GM23338 (cell line): ENCODE data around the gene SFMBT2. TPM values are rescaled to one million over a fixed set of nuclear protein-coding genes. Genes with fewer than 3 reads are reported as not detected.

ENCODE experiments used
- ATAC-seq: fragments of 200-7000 bp; cut with Tn5 transposase; 3 replicates; pipeline ENCODE4 v1.9.1; 2020
- DNase-seq: peaks from one replicate; pipeline ENCODE4 v3.0.0-alpha.2; 2015; ENCODE audit warnings: low spot score
- H2AFZ ChIP-seq: fragments of 200-600 bp; sonication (generic); 2 replicates; pipeline ENCODE4 v1.8.0; 2016; ENCODE audit warnings: antibody characterized with exemption, mild to moderate bottlenecking, moderate library complexity
- H3F3A ChIP-seq: fragments of 200-600 bp; sonication (generic); replicated peaks from 2 replicates; pipeline ENCODE4 v1.8.0; 2017; ENCODE audit warnings: antibody characterized with exemption, mixed run types, low read depth
- H3K27ac ChIP-seq: fragments of 200-600 bp; sonication (generic); 2 replicates; pipeline ENCODE4 v1.6.1; 2016; ENCODE audit warnings: low read depth
- H3K27me3 ChIP-seq: fragments of 200-600 bp; sonication (generic); 2 replicates; pipeline ENCODE4 v1.8.0; 2016; ENCODE audit warnings: mild to moderate bottlenecking, mixed run types, moderate library complexity; ENCODE audit not compliant: insufficient read depth
- H3K36me3 ChIP-seq: fragments of 200-600 bp; sonication (generic); 2 replicates; pipeline ENCODE4 v1.8.0; 2016; ENCODE audit warnings: mild to moderate bottlenecking; ENCODE audit not compliant: insufficient read depth
- H3K4me1 ChIP-seq: fragments of 200-600 bp; sonication (generic); 2 replicates; pipeline ENCODE4 v1.8.0; 2016; ENCODE audit warnings: mild to moderate bottlenecking, moderate library complexity; ENCODE audit not compliant: insufficient read depth
- H3K4me2 ChIP-seq: fragments of 200-600 bp; sonication (generic); 2 replicates; pipeline ENCODE4 v1.7.1; 2017; ENCODE audit warnings: mixed run types
- H3K4me3 ChIP-seq: fragments of 200-600 bp; sonication (generic); 2 replicates; pipeline ENCODE4 v1.6.1; 2016; ENCODE audit warnings: mixed run types
- H3K79me2 ChIP-seq: fragments of 200-600 bp; sonication (generic); replicated peaks from 2 replicates; pipeline ENCODE4 v1.8.0; 2017; ENCODE audit warnings: mild to moderate bottlenecking; ENCODE audit not compliant: insufficient read depth
- H3K9me2 ChIP-seq: fragments of 200-600 bp; sonication (generic); 2 replicates; pipeline ENCODE4 v1.8.0; 2017; ENCODE audit not compliant: insufficient read depth
- H4K20me1 ChIP-seq: fragments of 200-600 bp; sonication (generic); replicated peaks from 2 replicates; pipeline ENCODE4 v1.8.0; 2017; ENCODE audit warnings: mild to moderate bottlenecking; ENCODE audit not compliant: insufficient read depth
- H3K27ac Mint-ChIP-seq: 2 replicates; pipeline ENCODE4 v1.8.0; 2020; ENCODE audit warnings: inconsistent platforms, mild to moderate bottlenecking, moderate library complexity, mixed read lengths
- H3K27me3 Mint-ChIP-seq: 3 replicates; pipeline ENCODE4 v1.8.0; 2022; ENCODE audit warnings: low read depth, mild to moderate bottlenecking, moderate library complexity, mixed read lengths, inconsistent platforms; ENCODE audit not compliant: insufficient read depth, poor library complexity
- H3K36me3 Mint-ChIP-seq: 3 replicates; pipeline ENCODE4 v1.8.0; 2021; ENCODE audit warnings: low read depth, mild to moderate bottlenecking, inconsistent platforms, moderate library complexity, mixed read lengths
- H3K4me1 Mint-ChIP-seq: 3 replicates; pipeline ENCODE4 v1.8.0; 2020; ENCODE audit warnings: mild to moderate bottlenecking, inconsistent platforms, mixed read lengths
- H3K4me3 Mint-ChIP-seq: 3 replicates; pipeline ENCODE4 v1.8.0; 2021; ENCODE audit warnings: moderate library complexity, mild to moderate bottlenecking, inconsistent platforms, mixed read lengths
- H3K9me3 Mint-ChIP-seq: 3 replicates; pipeline ENCODE4 v1.8.0; 2020; ENCODE audit warnings: moderate library complexity, mild to moderate bottlenecking, inconsistent platforms, mixed read lengths
- CREB1 ChIP-seq: fragments of 250-450 bp; sonication (Bioruptor Pico); IDR thresholded peaks from 2 replicates; pipeline ENCODE4 v1.5.0; 2020; ENCODE audit warnings: low read depth, mild to moderate bottlenecking, moderate library complexity
- EZH2phosphoT487 ChIP-seq: fragments of 200-600 bp; sonication (generic); IDR thresholded peaks from one replicate; pipeline ENCODE4 v1.8.1; 2018; ENCODE audit warnings: antibody characterized with exemption; ENCODE audit not compliant: unreplicated experiment
- JUNB ChIP-seq: IDR thresholded peaks from one replicate; pipeline ENCODE4 v1.6.1; 2016; ENCODE audit warnings: antibody characterized with exemption; ENCODE audit not compliant: unreplicated experiment
- NANOG ChIP-seq: IDR thresholded peaks from 2 replicates; pipeline ENCODE4 v1.6.1; 2016; ENCODE audit warnings: antibody characterized with exemption, borderline replicate concordance
- POLR2AphosphoS5 ChIP-seq: IDR thresholded peaks from 2 replicates; pipeline ENCODE4 v1.6.1; 2016; ENCODE audit warnings: antibody characterized with exemption, low read depth
- ZNF114 ChIP-seq: fragments of 250-450 bp; sonication (Bioruptor Pico); IDR thresholded peaks from 2 replicates; pipeline ENCODE4 v1.5.0; 2020; ENCODE audit warnings: mild to moderate bottlenecking, moderate library complexity
- ZNF331 ChIP-seq: fragments of 250-450 bp; sonication (Bioruptor Pico); IDR thresholded peaks from 2 replicates; pipeline ENCODE4 v1.5.0; 2020; ENCODE audit warnings: low read depth, mild to moderate bottlenecking, moderate library complexity
- polyA plus RNA-seq: library from polyadenylated mRNA; unstranded; fragments of >200 nt; fragmentation: Nextera tagmentation; extraction: Ambion mirVana; gene quantifications from 2 replicates; pipeline ENCODE4 v1.2.1, GENCODE V29; 2016
- total RNA-seq: library from RNA; depleted of rRNA; stranded (reverse); fragments of >200 nt; shearing (Covaris generic); gene quantifications from 2 replicates; pipeline ENCODE4 v1.2.3, GENCODE V29; 2014
- TF ChIP-seq, protein P1 (sequence below): IDR thresholded peaks from one replicate; pipeline ENCODE4 v1.6.1; 2018; ENCODE audit warnings: antibody characterized with exemption; ENCODE audit not compliant: unreplicated experiment
- TF ChIP-seq, protein P2 (sequence below): fragments of 250-450 bp; sonication (Bioruptor Pico); IDR thresholded peaks from 2 replicates; pipeline ENCODE4 v1.5.0; 2020; ENCODE audit warnings: mild to moderate bottlenecking, moderate library complexity

The SFMBT2 gene
- total and polyA plus RNA-seq, 2 experiments from 2014 or later: 2.7 to 6.7 TPM

DNA sequence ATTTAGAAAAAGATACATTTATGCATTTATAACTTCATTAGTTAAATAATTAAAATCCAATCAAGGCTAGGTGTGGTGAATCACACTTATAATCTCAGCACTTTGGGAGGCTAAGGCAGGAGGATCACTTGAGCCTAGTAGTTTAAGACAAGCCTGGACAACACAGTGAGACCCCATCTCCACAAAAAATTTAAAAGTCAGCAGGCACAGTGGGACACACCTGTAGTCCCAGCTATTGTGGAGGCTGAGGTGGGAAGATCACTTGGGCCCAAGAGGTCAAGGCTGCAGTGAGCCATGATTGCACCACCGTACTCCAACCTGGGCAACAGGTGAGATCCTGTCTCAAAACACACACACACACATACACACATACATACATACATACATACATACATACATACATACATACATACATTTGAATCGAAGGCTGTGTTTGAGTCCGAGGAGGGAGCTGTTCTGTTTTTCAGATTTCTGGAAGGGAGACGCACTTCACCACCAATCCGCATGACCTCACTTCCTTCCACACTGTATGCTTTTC lies 30.1 kb downstream of the SFMBT2 start (continued):
- TF ChIP-seq, protein P1, sequence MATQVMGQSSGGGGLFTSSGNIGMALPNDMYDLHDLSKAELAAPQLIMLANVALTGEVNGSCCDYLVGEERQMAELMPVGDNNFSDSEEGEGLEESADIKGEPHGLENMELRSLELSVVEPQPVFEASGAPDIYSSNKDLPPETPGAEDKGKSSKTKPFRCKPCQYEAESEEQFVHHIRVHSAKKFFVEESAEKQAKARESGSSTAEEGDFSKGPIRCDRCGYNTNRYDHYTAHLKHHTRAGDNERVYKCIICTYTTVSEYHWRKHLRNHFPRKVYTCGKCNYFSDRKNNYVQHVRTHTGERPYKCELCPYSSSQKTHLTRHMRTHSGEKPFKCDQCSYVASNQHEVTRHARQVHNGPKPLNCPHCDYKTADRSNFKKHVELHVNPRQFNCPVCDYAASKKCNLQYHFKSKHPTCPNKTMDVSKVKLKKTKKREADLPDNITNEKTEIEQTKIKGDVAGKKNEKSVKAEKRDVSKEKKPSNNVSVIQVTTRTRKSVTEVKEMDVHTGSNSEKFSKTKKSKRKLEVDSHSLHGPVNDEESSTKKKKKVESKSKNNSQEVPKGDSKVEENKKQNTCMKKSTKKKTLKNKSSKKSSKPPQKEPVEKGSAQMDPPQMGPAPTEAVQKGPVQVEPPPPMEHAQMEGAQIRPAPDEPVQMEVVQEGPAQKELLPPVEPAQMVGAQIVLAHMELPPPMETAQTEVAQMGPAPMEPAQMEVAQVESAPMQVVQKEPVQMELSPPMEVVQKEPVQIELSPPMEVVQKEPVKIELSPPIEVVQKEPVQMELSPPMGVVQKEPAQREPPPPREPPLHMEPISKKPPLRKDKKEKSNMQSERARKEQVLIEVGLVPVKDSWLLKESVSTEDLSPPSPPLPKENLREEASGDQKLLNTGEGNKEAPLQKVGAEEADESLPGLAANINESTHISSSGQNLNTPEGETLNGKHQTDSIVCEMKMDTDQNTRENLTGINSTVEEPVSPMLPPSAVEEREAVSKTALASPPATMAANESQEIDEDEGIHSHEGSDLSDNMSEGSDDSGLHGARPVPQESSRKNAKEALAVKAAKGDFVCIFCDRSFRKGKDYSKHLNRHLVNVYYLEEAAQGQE: no peak
- TF ChIP-seq ZNF331 (no peak), JUNB (no peak)

DNA sequence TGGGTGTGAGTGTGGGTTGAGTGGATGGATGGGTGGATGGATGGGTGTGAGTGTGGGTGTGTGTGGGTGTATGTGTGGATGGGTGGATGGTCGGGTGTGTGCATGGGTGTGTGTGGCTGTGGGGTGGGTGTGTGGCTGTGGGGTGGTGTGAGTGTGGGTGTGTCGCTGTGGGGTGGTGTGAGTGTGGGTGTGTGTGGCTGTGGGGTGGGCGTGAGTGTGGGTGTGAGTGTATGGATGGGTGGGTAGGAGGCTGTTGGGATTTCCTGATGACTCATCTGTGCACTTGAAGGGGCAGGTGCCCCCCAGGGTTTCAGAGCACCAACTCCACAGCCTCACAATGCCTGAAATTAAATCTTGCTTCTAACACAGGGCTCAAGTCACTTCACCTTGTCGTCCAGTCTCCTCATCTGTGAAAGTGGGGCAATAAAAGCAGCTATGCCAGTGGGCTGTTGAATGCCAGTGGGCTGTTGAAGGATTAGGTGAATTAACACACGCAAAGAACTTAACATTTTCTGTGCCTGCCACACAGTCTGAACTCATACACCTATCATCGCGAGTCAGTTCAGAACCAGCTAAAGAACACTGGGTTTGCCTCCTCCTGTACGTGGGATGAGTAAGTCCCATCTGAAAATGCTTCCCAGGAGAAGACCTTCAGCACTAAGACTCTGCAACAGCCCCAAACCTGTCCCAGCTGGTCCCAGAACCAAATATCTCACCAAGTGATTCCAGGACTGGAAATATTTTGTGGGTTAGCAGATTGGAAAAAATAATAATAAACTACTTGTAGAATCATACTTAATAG lies 32.0 kb downstream of the SFMBT2 start:
- Mint-ChIP-seq H3K36me3 (peaks cover 36% of the 10 kb centered on the region), H3K27me3 (peaks cover 4% of the 10 kb centered on the region)
- TF ChIP-seq, protein P2, sequence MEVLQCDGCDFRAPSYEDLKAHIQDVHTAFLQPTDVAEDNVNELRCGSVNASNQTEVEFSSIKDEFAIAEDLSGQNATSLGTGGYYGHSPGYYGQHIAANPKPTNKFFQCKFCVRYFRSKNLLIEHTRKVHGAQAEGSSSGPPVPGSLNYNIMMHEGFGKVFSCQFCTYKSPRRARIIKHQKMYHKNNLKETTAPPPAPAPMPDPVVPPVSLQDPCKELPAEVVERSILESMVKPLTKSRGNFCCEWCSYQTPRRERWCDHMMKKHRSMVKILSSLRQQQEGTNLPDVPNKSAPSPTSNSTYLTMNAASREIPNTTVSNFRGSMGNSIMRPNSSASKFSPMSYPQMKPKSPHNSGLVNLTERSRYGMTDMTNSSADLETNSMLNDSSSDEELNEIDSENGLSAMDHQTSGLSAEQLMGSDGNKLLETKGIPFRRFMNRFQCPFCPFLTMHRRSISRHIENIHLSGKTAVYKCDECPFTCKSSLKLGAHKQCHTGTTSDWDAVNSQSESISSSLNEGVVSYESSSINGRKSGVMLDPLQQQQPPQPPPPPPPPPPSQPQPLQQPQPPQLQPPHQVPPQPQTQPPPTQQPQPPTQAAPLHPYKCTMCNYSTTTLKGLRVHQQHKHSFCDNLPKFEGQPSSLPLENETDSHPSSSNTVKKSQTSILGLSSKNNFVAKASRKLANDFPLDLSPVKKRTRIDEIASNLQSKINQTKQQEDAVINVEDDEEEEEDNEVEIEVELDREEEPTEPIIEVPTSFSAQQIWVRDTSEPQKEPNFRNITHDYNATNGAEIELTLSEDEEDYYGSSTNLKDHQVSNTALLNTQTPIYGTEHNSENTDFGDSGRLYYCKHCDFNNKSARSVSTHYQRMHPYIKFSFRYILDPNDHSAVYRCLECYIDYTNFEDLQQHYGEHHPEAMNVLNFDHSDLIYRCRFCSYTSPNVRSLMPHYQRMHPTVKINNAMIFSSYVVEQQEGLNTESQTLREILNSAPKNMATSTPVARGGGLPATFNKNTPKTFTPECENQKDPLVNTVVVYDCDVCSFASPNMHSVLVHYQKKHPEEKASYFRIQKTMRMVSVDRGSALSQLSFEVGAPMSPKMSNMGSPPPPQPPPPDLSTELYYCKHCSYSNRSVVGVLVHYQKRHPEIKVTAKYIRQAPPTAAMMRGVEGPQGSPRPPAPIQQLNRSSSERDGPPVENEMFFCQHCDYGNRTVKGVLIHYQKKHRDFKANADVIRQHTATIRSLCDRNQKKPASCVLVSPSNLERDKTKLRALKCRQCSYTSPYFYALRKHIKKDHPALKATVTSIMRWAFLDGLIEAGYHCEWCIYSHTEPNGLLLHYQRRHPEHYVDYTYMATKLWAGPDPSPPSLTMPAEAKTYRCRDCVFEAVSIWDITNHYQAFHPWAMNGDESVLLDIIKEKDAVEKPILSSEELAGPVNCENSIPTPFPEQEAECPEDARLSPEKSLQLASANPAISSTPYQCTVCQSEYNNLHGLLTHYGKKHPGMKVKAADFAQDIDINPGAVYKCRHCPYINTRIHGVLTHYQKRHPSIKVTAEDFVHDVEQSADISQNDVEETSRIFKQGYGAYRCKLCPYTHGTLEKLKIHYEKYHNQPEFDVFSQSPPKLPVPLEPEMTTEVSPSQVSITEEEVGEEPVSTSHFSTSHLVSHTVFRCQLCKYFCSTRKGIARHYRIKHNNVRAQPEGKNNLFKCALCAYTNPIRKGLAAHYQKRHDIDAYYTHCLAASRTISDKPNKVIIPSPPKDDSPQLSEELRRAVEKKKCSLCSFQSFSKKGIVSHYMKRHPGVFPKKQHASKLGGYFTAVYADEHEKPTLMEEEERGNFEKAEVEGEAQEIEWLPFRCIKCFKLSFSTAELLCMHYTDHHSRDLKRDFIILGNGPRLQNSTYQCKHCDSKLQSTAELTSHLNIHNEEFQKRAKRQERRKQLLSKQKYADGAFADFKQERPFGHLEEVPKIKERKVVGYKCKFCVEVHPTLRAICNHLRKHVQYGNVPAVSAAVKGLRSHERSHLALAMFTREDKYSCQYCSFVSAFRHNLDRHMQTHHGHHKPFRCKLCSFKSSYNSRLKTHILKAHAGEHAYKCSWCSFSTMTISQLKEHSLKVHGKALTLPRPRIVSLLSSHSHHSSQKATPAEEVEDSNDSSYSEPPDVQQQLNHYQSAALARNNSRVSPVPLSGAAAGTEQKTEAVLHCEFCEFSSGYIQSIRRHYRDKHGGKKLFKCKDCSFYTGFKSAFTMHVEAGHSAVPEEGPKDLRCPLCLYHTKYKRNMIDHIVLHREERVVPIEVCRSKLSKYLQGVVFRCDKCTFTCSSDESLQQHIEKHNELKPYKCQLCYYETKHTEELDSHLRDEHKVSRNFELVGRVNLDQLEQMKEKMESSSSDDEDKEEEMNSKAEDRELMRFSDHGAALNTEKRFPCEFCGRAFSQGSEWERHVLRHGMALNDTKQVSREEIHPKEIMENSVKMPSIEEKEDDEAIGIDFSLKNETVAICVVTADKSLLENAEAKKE (CRISPR knock-in tag): no peak
- no peak for TF ChIP-seq ZNF114 (CRISPR knock-in tag)
- no peak for TF ChIP-seq CREB1
- TF ChIP-seq NANOG: no peak
- TF ChIP-seq ZNF331: no peak
- TF ChIP-seq, protein P1: no peak
- TF ChIP-seq POLR2AphosphoS5: no peak
- TF ChIP-seq EZH2phosphoT487: no peak

More for the DNA sequence above, 32.0 kb downstream of the SFMBT2 start:
- Mint-ChIP-seq H3K4me1 (no peaks in the 10 kb centered on the region), H3K4me3 (no peak overlapping the region), H3K9me3 (peaks cover 5% of the 10 kb centered on the region; the same call in 1 of the 3 replicates), H3K27ac (no peak overlapping the region)
- no peaks in the 10 kb centered on the region for H4K20me1 ChIP-seq
- H3K79me2 ChIP-seq: no peaks in the 10 kb centered on the region
- no peaks in the 10 kb centered on the region for H3K27me3 ChIP-seq
- H3K27ac ChIP-seq: no peak overlapping the region
- H3K4me1 ChIP-seq: no peaks in the 10 kb centered on the region
- H2AFZ ChIP-seq: no peak overlapping the region
- no peaks in the 10 kb centered on the region for H3F3A ChIP-seq
- ATAC-seq: no peak
- no peaks in the 10 kb centered on the region for H3K9me2 ChIP-seq
- H3K4me2 ChIP-seq: no peak overlapping the region
- no peak for DNase-seq
- no peaks in the 10 kb centered on the region for H3K36me3 ChIP-seq
- H3K4me3 ChIP-seq: no peak overlapping the region
